AG09309 (cell line): Measurements from ENCODE around the gene BUD13.

Experiments
- DNase-seq: peaks from one replicate; pipeline ENCODE4 v3.0.0-alpha.2; 2010; ENCODE audit warnings: low read depth
- H3K4me3 ChIP-seq: 2 replicates; pipeline ENCODE4 v1.5.1; 2011; ENCODE audit warnings: mild to moderate bottlenecking, low read depth, low read length, moderate library complexity; ENCODE audit not compliant: control insufficient read depth
- CTCF ChIP-seq: IDR thresholded peaks from 2 replicates; pipeline ENCODE4 v1.5.1; 2011; ENCODE audit warnings: mild to moderate bottlenecking, low read depth, low read length, inconsistent platforms; ENCODE audit not compliant: insufficient read depth, control insufficient read depth; ENCODE audit errors: missing control alignments

BUD13 gene

GRCh38 chr11:116778556-116778955 lies 5.8 kb upstream of the BUD13 start:
- no peak for DNase-seq
- no peak overlapping the region for H3K4me3 ChIP-seq
- no peak for TF ChIP-seq CTCF

DNA sequence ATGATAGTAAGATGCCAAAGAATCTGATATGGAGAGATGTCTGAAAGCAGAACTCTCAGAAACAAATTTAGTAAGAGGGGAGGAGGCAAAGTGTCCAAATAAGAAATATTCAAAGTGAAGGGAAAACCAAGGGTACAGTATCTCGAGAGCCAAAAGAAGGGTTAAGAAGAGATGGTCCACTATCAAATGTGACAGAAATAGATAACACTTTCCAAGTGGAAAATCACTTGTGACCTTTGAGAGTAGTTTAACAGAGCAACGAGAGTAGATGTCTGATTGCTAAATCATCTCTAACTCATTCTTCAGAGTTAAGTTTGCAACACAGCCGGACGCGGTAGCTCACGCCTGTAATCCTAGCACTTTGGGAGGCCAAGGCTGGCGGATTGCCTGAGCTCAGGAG lies 4.3 kb upstream of the BUD13 start:
- no peak for TF ChIP-seq CTCF
- H3K4me3 ChIP-seq = no peak overlapping the region
- DNase-seq = no peak

DNA sequence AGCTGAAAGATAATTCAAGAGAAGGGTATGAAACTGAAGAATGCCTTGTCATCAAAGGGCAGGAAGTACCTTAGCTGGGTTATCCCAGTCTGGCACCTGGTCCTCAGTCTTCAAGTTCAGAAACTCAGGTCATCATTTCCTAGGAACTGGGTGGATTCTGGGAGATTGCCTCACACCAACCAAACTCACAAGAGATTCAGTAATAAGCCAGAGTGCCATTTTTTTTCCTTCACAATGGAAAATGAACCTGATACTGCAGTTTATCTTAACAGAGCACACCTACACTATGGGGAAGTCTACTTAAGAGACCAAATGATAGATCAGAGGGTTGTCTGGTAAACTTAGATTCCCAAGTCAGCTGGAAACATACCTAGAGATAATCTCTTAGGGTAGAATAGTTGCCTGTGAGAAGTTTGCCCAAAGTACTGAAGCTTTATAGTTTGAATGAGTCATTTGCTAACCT lies 3.8 kb upstream of the BUD13 start:
- TF ChIP-seq CTCF = no peak
- DNase-seq = no peak
- H3K4me3 ChIP-seq = no peak overlapping the region

DNA sequence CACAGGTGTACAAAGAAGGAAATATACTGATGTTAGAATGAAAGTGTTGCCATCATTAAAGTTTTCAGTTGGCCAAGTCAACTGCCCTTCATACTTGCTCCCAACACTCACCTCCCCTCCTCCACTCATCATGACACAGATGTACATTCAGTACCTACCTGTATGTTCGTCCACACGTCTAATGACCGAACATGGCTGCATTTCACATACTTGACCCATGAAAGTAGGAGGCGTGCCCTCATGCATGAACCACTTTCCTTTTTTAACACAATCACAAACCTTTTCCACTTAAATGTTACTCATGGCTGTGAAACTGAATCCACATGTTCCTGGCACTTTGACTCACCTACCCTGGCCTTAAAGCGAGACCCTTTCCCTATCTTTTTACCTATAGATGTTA lies 3.2 kb upstream of the BUD13 start:
- no peak for DNase-seq
- H3K4me3 ChIP-seq = no peak overlapping the region
- TF ChIP-seq CTCF = no peak

GRCh38 chr11:116774661-116775060 lies 1.9 kb upstream of the BUD13 start:
- no peak for TF ChIP-seq CTCF
- DNase-seq = no peak
- H3K4me3 ChIP-seq = no peak overlapping the region

DNA sequence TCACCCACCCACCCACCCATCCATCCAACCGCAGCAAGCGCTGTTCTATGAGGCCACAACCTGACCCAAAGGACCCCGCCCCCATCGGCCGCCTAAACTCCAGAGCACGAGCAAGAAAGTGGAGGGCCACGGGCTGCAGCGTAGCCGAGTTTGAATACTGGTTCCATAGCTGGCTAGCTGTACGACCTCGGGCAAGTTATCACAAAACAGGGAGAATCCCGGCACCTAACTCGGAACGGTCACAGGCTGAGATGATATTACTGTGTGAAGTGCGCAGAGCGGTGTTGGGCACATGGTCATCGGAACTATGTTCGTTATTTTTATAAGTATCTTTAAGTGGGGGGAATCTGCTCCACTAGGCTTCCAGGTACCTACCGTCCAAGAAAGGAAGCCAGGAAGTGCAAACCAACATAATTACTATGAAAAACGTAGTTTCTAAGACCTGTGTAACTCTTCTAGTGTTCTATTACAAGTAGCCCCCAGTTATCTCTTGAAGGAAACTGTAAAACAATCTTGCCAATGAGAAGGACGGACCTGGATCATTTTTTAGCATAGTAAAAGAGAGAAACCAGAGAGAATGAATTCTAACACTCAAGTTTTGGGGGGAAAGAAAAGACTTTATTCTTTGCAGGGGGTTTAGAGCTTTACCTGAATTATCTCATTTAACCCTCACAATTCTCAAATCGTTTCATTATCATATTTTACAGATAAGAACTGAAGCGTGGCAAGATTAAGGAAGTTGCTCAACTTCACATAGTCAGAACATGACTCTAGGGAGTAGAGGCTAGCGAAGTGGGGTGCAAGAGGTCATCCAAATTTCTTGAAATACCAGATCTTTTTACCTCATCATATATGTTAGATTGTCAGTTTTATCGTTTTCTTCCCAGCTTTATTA lies 663 bp upstream of the BUD13 start:
- peak overlapping the region; percentile 67 for H3K4me3 ChIP-seq
- no peak for DNase-seq
- no peak for TF ChIP-seq CTCF
